Activated CD4-positive, alpha-beta T cell treated with anti-CD3 and anti-CD28 coated beads, Interleukin-2, amount 50 U/mL, for 48 hours (primary cell): ENCODE measurements around the gene CSNK2A1.
"Not testable (repeated sequence)": the region's sequence is repeated elsewhere in the genome, so short reads cannot be mapped to it uniquely, and the experiment has no call there.

Source experiments
- DNase-seq, 2 experiments: peaks; one replicate each; pipeline ENCODE4 v3.0.0-alpha.2; 2020

CSNK2A1 gene

GRCh38 chr20:531608-532007 is 12.0 kb downstream of the CSNK2A1 start:
- no peak for DNase-seq

- DNase-seq = no peak
Measured at GRCh38 chr20:530321-530720, 13.3 kb downstream of the CSNK2A1 start.

GRCh38 chr20:528923-529604 is 14.5 kb downstream of the CSNK2A1 start:
- no peak for DNase-seq

GRCh38 chr20:527571-527886 is 16.1 kb downstream of the CSNK2A1 start:
- no peak for DNase-seq

GRCh38 chr20:521860-522259 is 21.7 kb downstream of the CSNK2A1 start:
- DNase-seq = no peak

- DNase-seq = no peak
Measured at GRCh38 chr20:519999-520398, 23.6 kb downstream of the CSNK2A1 start.

GRCh38 chr20:517221-517620 is 26.4 kb downstream of the CSNK2A1 start:
- DNase-seq = no peak

- DNase-seq = no peak
Measured at GRCh38 chr20:516799-517198, 26.8 kb downstream of the CSNK2A1 start.

- no peak for DNase-seq
Measured at GRCh38 chr20:515696-516095, 27.9 kb downstream of the CSNK2A1 start.

- DNase-seq = no peak
Measured at GRCh38 chr20:513429-513828, 30.2 kb downstream of the CSNK2A1 start.

GRCh38 chr20:510328-511057 is 33.1 kb downstream of the CSNK2A1 start:
- DNase-seq = not testable (repeated sequence)

- not testable (repeated sequence) for DNase-seq
Measured at GRCh38 chr20:508364-508787, 35.2 kb downstream of the CSNK2A1 start.

- DNase-seq = no peak
Measured at GRCh38 chr20:507761-508332, 35.7 kb downstream of the CSNK2A1 start.

GRCh38 chr20:507006-507758 is 36.4 kb downstream of the CSNK2A1 start:
- DNase-seq = no peak

GRCh38 chr20:504632-505075 is 38.9 kb downstream of the CSNK2A1 start:
- no peak for DNase-seq

- DNase-seq = no peak
Measured at GRCh38 chr20:503048-503737, 40.4 kb downstream of the CSNK2A1 start.

- DNase-seq = no peak
Measured at GRCh38 chr20:497979-498378, 45.6 kb downstream of the CSNK2A1 start.

- DNase-seq = no peak
Measured at GRCh38 chr20:496126-496696, 47.4 kb downstream of the CSNK2A1 start.

GRCh38 chr20:492159-492558 is 51.4 kb downstream of the CSNK2A1 start:
- DNase-seq = no peak

- no peak for DNase-seq
Measured at GRCh38 chr20:487655-488054, 55.9 kb downstream of the CSNK2A1 start.

GRCh38 chr20:483815-484644 is 59.6 kb downstream of the CSNK2A1 start:
- no peak for DNase-seq

GRCh38 chr20:481167-481566 is 62.4 kb downstream of the CSNK2A1 start:
- no peak for DNase-seq
